H1 (cell line): ENCODE data around the gene TRIP13. TPM values are rescaled to one million over a fixed set of nuclear protein-coding genes. Genes with fewer than 3 reads are reported as not detected.

ENCODE experiments used
- KDM1A ChIP-seq: fragments of 200-600, 300-600 bp; sonication (generic); IDR thresholded peaks from 2 replicates; pipeline ENCODE4 v1.7.1; 2016; ENCODE audit warnings: mild to moderate bottlenecking, low read length, borderline replicate concordance
- NRF1 ChIP-seq: IDR thresholded peaks from 2 replicates; pipeline ENCODE4 v1.6.1; 2011; ENCODE audit warnings: mild to moderate bottlenecking, low read depth, low read length, improper control_type of control experiment
- RAD21 ChIP-seq, 2 experiments: IDR thresholded peaks in 1 of 2; conservative IDR thresholded peaks in 1 of 2; 2 replicates each; pipeline ENCODE4 v1.6.1; 2011; ENCODE audit warnings: low read depth in 2 of 2, low read length in 2 of 2, improper control_type of control experiment in 1 of 2, inconsistent platforms in 1 of 2, mild to moderate bottlenecking in 1 of 2, moderate library complexity in 1 of 2
- SIRT6 ChIP-seq: IDR thresholded peaks from one replicate; pipeline ENCODE4 v1.7.1; 2012; ENCODE audit warnings: low read length, inconsistent platforms
- polyA plus RNA-seq, 7 experiments: library from polyadenylated mRNA; depleted of rRNA in 3 of 7; stranded (reverse) in 5 of 7; unstranded in 2 of 7; fragments of >200 nt in 5 of 7; fragments of 200-250 nt in 2 of 7; gene quantifications; 1 replicate in 5 of 7; 2 replicates in 1 of 7; 4 replicates in 1 of 7; pipeline versions ENCODE4 v1.2.1 to v1.2.3, GENCODE V29; 2011 to 2013; ENCODE audit warnings: missing spikeins in 2 of 7, mixed read lengths in 2 of 7
- total RNA-seq: library from RNA; stranded (reverse); fragmentation: NEBNext Ultra II Directional; extraction: Animal tissue kit (Norgen Biotek cat#: 25700); gene quantifications from 2 replicates; pipeline ENCODE4 v1.2.1, GENCODE V29; 2021

Gene TRIP13
- total and polyA plus RNA-seq, 2 of the 8 experiments (the other 6 are each of a cell fraction or from before 2014, with no cell fraction given) = 20.0 to 39.2 TPM

GRCh38 chr5:936149-937144 lies 43.8 kb downstream of the TRIP13 start (continued):
- TF ChIP-seq KDM1A (no peak), NRF1 (no peak), SIRT6 (no peak), RAD21 (IDR thresholded peaks at IDR 0.05 in 1 of 2, conservative IDR thresholded peaks at IDR 0.05 in 1 of 2; ENCODE audit: low read depth in 2 of 2, low read length in 2 of 2) (no peak)
